ENCODE data around the gene SLC34A2.

DNA sequence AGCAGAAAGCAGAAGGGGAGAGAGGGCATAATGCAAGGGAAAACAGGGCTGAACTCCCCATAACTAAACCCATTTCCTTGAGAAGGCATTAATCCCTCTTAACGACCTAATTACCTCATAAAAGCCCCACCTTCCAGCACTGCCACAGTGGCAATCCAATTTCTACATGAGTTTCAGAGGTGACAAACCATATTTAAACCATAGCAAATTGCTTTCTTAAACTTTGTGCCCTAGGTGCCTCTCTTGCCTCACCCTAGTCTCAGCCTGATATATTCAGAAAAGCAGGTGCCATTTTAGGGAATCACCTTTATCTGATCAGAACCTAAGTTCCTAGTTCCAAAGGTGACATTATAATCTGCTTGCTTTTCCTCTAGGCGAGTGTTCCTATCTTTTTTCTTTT is 48.9 kb downstream of the SLC34A2 start:
- TF ChIP-seq, protein P1, sequence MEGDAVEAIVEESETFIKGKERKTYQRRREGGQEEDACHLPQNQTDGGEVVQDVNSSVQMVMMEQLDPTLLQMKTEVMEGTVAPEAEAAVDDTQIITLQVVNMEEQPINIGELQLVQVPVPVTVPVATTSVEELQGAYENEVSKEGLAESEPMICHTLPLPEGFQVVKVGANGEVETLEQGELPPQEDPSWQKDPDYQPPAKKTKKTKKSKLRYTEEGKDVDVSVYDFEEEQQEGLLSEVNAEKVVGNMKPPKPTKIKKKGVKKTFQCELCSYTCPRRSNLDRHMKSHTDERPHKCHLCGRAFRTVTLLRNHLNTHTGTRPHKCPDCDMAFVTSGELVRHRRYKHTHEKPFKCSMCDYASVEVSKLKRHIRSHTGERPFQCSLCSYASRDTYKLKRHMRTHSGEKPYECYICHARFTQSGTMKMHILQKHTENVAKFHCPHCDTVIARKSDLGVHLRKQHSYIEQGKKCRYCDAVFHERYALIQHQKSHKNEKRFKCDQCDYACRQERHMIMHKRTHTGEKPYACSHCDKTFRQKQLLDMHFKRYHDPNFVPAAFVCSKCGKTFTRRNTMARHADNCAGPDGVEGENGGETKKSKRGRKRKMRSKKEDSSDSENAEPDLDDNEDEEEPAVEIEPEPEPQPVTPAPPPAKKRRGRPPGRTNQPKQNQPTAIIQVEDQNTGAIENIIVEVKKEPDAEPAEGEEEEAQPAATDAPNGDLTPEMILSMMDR (IDR thresholded peaks at IDR 0.05), result no peak
- no peak for TF ChIP-seq POLR2A (IDR thresholded peaks at IDR 0.05)

Data from upper lobe of left lung (tissue), 4 donors.